H1 (cell line): ENCODE data around the gene GANC. TPM values are rescaled to one million over a fixed set of nuclear protein-coding genes. Genes with fewer than 3 reads are reported as not detected.

Experiments used
- CTCF ChIA-PET: fragments of 300-600 bp; sonication (Branson Sonifier 250); formaldehyde crosslinking; loops from one replicate; lab custom pipeline; 2021; ENCODE audit not compliant: partially characterized antibody; lab: Charles Lee
- POLR2A ChIA-PET: fragments of 300-600 bp; sonication (Branson Sonifier 250); formaldehyde crosslinking; loops from one replicate; lab custom pipeline; 2021; ENCODE audit warnings: inconsistent platforms; ENCODE audit not compliant: partially characterized antibody; lab: Charles Lee
- DNase-seq, 2 experiments: peaks; one replicate each; pipeline versions ENCODE4 v3.0.0 to v3.0.0-alpha.2; 2010 to 2022; ENCODE audit warnings: low spot score in 2 of 2, low read depth in 1 of 2, mixed read lengths in 1 of 2
- FAIRE-seq: peaks from 2 replicates; lab custom pipeline; 2011; peaks lifted over from hg19 to GRCh38; lab: Jason Lieb, UNC
- H2AFZ ChIP-seq: 2 replicates; pipeline ENCODE4 v1.8.1; 2012; ENCODE audit warnings: low read length, inconsistent platforms
- H2AK5ac ChIP-seq: 2 replicates; pipeline ENCODE4 v1.6.1; 2013; ENCODE audit warnings: low read depth, low read length
- H2BK120ac ChIP-seq: replicated peaks from 2 replicates; pipeline ENCODE3; 2013; ENCODE audit warnings: low read depth, low read length, inconsistent platforms
- H2BK12ac ChIP-seq: 2 replicates; pipeline ENCODE4 v1.6.1; 2013; ENCODE audit warnings: low read depth, low read length
- H2BK15ac ChIP-seq: 2 replicates; pipeline ENCODE4 v1.6.1; 2013; ENCODE audit warnings: low read length
- H2BK20ac ChIP-seq: 2 replicates; pipeline ENCODE4 v1.6.1; 2013; ENCODE audit warnings: low read length
- H2BK5ac ChIP-seq: 2 replicates; pipeline ENCODE4 v1.6.1; 2013; ENCODE audit warnings: low read depth, low read length
- H3K14ac ChIP-seq: 2 replicates; pipeline ENCODE4 v1.6.1; 2013; ENCODE audit warnings: inconsistent platforms; ENCODE audit not compliant: insufficient read length
- H3K18ac ChIP-seq: 2 replicates; pipeline ENCODE4 v1.6.1; 2013; ENCODE audit warnings: low read length; ENCODE audit errors: extremely low read depth
- H3K23ac ChIP-seq: 2 replicates; pipeline ENCODE4 v1.6.1; 2013; ENCODE audit warnings: inconsistent platforms; ENCODE audit not compliant: insufficient read length
- H3K23me2 ChIP-seq: 2 replicates; pipeline ENCODE4 v1.6.1; 2013; ENCODE audit warnings: low read depth, low read length
- H3K27ac ChIP-seq: 2 replicates; pipeline ENCODE4 v1.6.1; 2011; ENCODE audit warnings: low read depth, low read length, inconsistent platforms
- H3K27me3 ChIP-seq, 4 experiments: replicated peaks in 1 of 4; 1 replicate in 1 of 4; 2 replicates in 3 of 4; pipeline versions ENCODE4 v1.6.1 to v1.8.1; 2011 to 2013; ENCODE audit warnings: low read length in 3 of 4, mild to moderate bottlenecking in 3 of 4, inconsistent platforms in 2 of 4, mixed read lengths in 2 of 4, moderate library complexity in 1 of 4; ENCODE audit not compliant: control insufficient read depth in 3 of 4, insufficient read depth in 3 of 4; ENCODE audit errors: extremely low read depth in 1 of 4
- H3K36me3 ChIP-seq, 4 experiments: 2 replicates each; pipeline versions ENCODE4 v1.6.1 to v1.8.1; 2011 to 2013; ENCODE audit warnings: mild to moderate bottlenecking in 4 of 4, low read length in 3 of 4, moderate library complexity in 2 of 4, control low read depth in 1 of 4, inconsistent platforms in 1 of 4; ENCODE audit not compliant: insufficient read depth in 4 of 4, control insufficient read depth in 2 of 4
- H3K4ac ChIP-seq: replicated peaks from 2 replicates; pipeline ENCODE3; 2013; ENCODE audit warnings: low read length, low read depth, mixed read lengths, inconsistent platforms; ENCODE audit not compliant: insufficient read length
- H3K4me1 ChIP-seq, 4 experiments: replicated peaks in 1 of 4; 1 replicate in 1 of 4; 2 replicates in 3 of 4; pipeline versions ENCODE4 v1.6.1 to v1.8.1; 2011 to 2013; ENCODE audit warnings: low read length in 3 of 4, inconsistent platforms in 2 of 4, mixed read lengths in 1 of 4; ENCODE audit not compliant: insufficient read depth in 4 of 4, control insufficient read depth in 3 of 4
- H3K4me2 ChIP-seq, 2 experiments: 2 replicates each; pipeline versions ENCODE4 v1.6.1 to v1.8.1; 2011 to 2013; ENCODE audit warnings: low read depth in 2 of 2, low read length in 2 of 2, control low read depth in 1 of 2, inconsistent platforms in 1 of 2, mild to moderate bottlenecking in 1 of 2; ENCODE audit not compliant: insufficient read depth in 1 of 2
- H3K4me3 ChIP-seq, 4 experiments: fragments of 200-600, 300-600 bp in 1 of 4; sonication (generic), shearing (Covaris generic), sonication (Bioruptor Twin) in 1 of 4; 2 replicates each; pipeline versions ENCODE4 v1.5.1 to v1.8.1; 2011 to 2016; ENCODE audit warnings: low read length in 4 of 4, low read depth in 3 of 4, control low read depth in 2 of 4, inconsistent platforms in 2 of 4, mild to moderate bottlenecking in 2 of 4, mixed read lengths in 1 of 4, moderate library complexity in 1 of 4; ENCODE audit not compliant: insufficient read depth in 2 of 4; ENCODE audit errors: extremely low read depth in 1 of 4
- H3K56ac ChIP-seq: replicated peaks from 2 replicates; pipeline ENCODE3; 2013; ENCODE audit warnings: low read depth, mild to moderate bottlenecking, mixed read lengths, low read length, inconsistent platforms; ENCODE audit not compliant: insufficient read length
- H3K79me1 ChIP-seq: 2 replicates; pipeline ENCODE4 v1.6.1; 2013; ENCODE audit warnings: low read depth, low read length, control low read depth
- H3K79me2 ChIP-seq, 2 experiments: 2 replicates each; pipeline versions ENCODE4 v1.6.1 to v1.8.1; 2012 to 2013; ENCODE audit warnings: low read length in 2 of 2, mild to moderate bottlenecking in 2 of 2, inconsistent platforms in 1 of 2; ENCODE audit not compliant: insufficient read depth in 2 of 2, control insufficient read depth in 1 of 2
- H3K9ac ChIP-seq, 4 experiments: replicated peaks in 1 of 4; 1 replicate in 1 of 4; 2 replicates in 3 of 4; pipeline versions ENCODE4 v1.6.1 to v1.8.1; 2011 to 2013; ENCODE audit warnings: low read depth in 3 of 4, low read length in 3 of 4, control low read depth in 2 of 4, mild to moderate bottlenecking in 2 of 4, moderate library complexity in 2 of 4, inconsistent platforms in 1 of 4; ENCODE audit errors: extremely low read depth in 1 of 4
- H3K9me3 ChIP-seq, 2 experiments: 2 replicates each; pipeline versions ENCODE4 v1.6.1 to v1.8.1; 2012 to 2013; ENCODE audit warnings: mild to moderate bottlenecking in 2 of 2, moderate library complexity in 2 of 2, control low read depth in 1 of 2, inconsistent platforms in 1 of 2, low read depth in 1 of 2, low read length in 1 of 2, mixed read lengths in 1 of 2; ENCODE audit not compliant: insufficient read depth in 2 of 2
- H4K20me1 ChIP-seq, 2 experiments: replicated peaks in 1 of 2; 2 replicates each; pipeline versions ENCODE3 to v1.8.1; 2011 to 2013; ENCODE audit warnings: inconsistent platforms in 2 of 2, low read length in 2 of 2, mild to moderate bottlenecking in 1 of 2; ENCODE audit not compliant: insufficient read depth in 2 of 2, control insufficient read depth in 1 of 2
- H4K5ac ChIP-seq: 2 replicates; pipeline ENCODE4 v1.6.1; 2013; ENCODE audit warnings: low read length, low read depth, mixed read lengths, inconsistent platforms; ENCODE audit not compliant: insufficient read length
- H4K8ac ChIP-seq: 2 replicates; pipeline ENCODE4 v1.8.0; 2013; ENCODE audit warnings: mild to moderate bottlenecking, moderate library complexity, low read length, inconsistent platforms; ENCODE audit not compliant: insufficient read depth; ENCODE audit errors: extremely low read depth
- H4K91ac ChIP-seq: replicated peaks from 2 replicates; pipeline ENCODE3; 2013; ENCODE audit warnings: low read length, mixed read lengths, inconsistent platforms; ENCODE audit not compliant: insufficient read length
- KDM4A ChIP-seq: IDR thresholded peaks from one replicate; pipeline ENCODE4 v1.7.1; 2012; ENCODE audit warnings: low read depth, mild to moderate bottlenecking, moderate library complexity, low read length, inconsistent platforms; ENCODE audit not compliant: severe bottlenecking
- polyA plus RNA-seq, 7 experiments: library from polyadenylated mRNA; depleted of rRNA in 3 of 7; stranded (reverse) in 5 of 7; unstranded in 2 of 7; fragments of >200 nt in 5 of 7; fragments of 200-250 nt in 2 of 7; gene quantifications; 1 replicate in 5 of 7; 2 replicates in 1 of 7; 4 replicates in 1 of 7; pipeline versions ENCODE4 v1.2.1 to v1.2.3, GENCODE V29; 2011 to 2013; ENCODE audit warnings: missing spikeins in 2 of 7, mixed read lengths in 2 of 7
- total RNA-seq: library from RNA; stranded (reverse); fragmentation: NEBNext Ultra II Directional; extraction: Animal tissue kit (Norgen Biotek cat#: 25700); gene quantifications from 2 replicates; pipeline ENCODE4 v1.2.1, GENCODE V29; 2021

Gene GANC
- total and polyA plus RNA-seq, 2 of the 8 experiments (the other 6 are each of a cell fraction or from before 2014, with no cell fraction given) = 6.8 to 14.4 TPM

DNA sequence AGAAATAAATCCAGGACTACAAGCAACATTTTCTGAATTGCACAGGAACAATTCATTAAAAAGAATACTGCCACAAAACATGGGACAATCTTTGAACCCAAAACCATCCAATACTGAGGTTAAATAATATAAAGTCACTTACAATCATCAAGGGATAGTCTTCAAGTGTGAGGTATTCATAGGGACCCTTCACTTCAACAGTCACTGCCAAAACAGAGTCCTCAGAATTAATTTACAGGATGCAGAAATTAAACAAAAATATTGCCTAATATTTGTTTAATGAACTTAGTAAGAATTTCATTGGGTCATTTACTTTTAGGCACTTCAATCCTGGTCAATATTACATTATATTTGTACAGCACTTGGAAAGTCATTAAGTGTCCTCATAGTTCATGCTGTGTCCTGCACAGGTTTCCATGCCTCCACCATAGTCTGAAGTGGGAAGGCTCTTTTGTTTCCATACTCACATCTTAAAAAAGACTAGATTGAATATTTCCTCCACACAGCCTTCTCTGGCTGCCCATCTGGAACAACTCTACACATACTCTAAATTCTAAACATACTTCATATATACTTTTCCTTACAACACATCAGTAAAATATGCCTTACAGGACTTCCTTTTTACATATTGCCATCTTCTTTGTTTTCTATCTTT, 33.3 kb upstream of the GANC start:
- no peak overlapping the region for H3K18ac ChIP-seq
- H3K9me3 ChIP-seq = no peaks in the 10 kb centered on the region
- H3K4ac ChIP-seq = no peak overlapping the region
- H3K23me2 ChIP-seq = no peaks in the 10 kb centered on the region; the same call in 1 of the 2 replicates
- H2AK5ac ChIP-seq = no peak overlapping the region
- POLR2A ChIA-PET = interaction anchor here (1.7 kb wide), 1 partner anchor 20 kb away, joined by 4 read pairs; no protein-coding TSS in a partner anchor
- no peak overlapping the region for H2BK15ac ChIP-seq
- no peak overlapping the region for H2BK120ac ChIP-seq
- CTCF ChIA-PET = no interaction called here
- H3K36me3 ChIP-seq = peaks cover 2 to 35% (median 14%) of the 10 kb centered on the region in 4 experiments; a peak in 6 of 8 replicates
- H3K27me3 ChIP-seq = no peaks in the 10 kb centered on the region
- DNase-seq = no peak
- no peak overlapping the region for H2AFZ ChIP-seq
- no peak for FAIRE-seq
- H3K14ac ChIP-seq = no peak overlapping the region
- H3K79me1 ChIP-seq = no peaks in the 10 kb centered on the region
- no peak overlapping the region for H3K4me3 ChIP-seq
- H3K9ac ChIP-seq = no peak overlapping the region
- no peak overlapping the region for H2BK20ac ChIP-seq
- no peak overlapping the region for H3K4me2 ChIP-seq
- no peak overlapping the region for H2BK12ac ChIP-seq
- H4K20me1 ChIP-seq = peaks cover 0 to 2% of the 10 kb centered on the region in 2 experiments
- H3K4me1 ChIP-seq = no peaks in the 10 kb centered on the region
- H3K56ac ChIP-seq = no peak overlapping the region
- TF ChIP-seq KDM4A = no peak
- TF ChIP-seq, all 59 proteins: peak for 0
- Histone ChIP-seq H4K5ac (no peak overlapping the region), H3K23ac (no peak overlapping the region), H4K91ac (no peak overlapping the region), H3K27ac (no peak overlapping the region), H3K79me2 (no peaks in the 10 kb centered on the region), H4K8ac (no peak overlapping the region), H2BK5ac (no peak overlapping the region)
